ENCODE measurements around the gene DSG2.
"Not testable (repeated sequence)": the region's sequence is repeated elsewhere in the genome, so short reads cannot be mapped to it uniquely, and the experiment has no call there.

The DSG2 gene

DNA sequence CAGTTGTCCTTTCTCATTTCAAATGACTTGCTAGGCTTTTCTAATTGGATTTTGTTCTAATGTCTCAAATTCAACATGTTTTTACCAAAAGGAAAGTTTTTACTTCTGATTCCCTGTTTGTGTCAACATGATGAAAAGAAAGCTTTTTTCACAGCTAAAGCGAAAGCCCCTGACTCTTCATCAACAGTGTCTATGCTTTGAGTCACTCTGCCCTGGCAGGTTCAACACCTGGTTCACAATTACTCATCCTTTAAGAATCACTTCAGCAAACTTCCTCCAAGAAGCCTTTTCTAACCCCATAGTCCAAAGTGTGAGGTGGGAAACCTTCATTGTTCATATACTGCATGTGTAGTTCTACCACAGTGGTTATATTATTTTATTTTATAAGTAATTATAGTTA is 7.6 kb upstream of the DSG2 start:
- DNase-seq (ENCODE audit: low read depth): no peak
- H3K4me3 ChIP-seq (ENCODE audit: low read depth, low read length): no peak overlapping the region
- TF ChIP-seq, protein P1, sequence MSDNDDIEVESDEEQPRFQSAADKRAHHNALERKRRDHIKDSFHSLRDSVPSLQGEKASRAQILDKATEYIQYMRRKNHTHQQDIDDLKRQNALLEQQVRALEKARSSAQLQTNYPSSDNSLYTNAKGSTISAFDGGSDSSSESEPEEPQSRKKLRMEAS (IDR thresholded peaks at IDR 0.05; ENCODE audit: low read depth, low read length): no peak
- TF ChIP-seq, protein P2, sequence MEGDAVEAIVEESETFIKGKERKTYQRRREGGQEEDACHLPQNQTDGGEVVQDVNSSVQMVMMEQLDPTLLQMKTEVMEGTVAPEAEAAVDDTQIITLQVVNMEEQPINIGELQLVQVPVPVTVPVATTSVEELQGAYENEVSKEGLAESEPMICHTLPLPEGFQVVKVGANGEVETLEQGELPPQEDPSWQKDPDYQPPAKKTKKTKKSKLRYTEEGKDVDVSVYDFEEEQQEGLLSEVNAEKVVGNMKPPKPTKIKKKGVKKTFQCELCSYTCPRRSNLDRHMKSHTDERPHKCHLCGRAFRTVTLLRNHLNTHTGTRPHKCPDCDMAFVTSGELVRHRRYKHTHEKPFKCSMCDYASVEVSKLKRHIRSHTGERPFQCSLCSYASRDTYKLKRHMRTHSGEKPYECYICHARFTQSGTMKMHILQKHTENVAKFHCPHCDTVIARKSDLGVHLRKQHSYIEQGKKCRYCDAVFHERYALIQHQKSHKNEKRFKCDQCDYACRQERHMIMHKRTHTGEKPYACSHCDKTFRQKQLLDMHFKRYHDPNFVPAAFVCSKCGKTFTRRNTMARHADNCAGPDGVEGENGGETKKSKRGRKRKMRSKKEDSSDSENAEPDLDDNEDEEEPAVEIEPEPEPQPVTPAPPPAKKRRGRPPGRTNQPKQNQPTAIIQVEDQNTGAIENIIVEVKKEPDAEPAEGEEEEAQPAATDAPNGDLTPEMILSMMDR (IDR thresholded peaks at IDR 0.05; ENCODE audit: low read depth, low read length): no peak
- TF ChIP-seq MYC (IDR thresholded peaks at IDR 0.05; ENCODE audit: low read depth, low read length) (no peak), POLR2A (IDR thresholded peaks at IDR 0.05; ENCODE audit: extremely low read depth, insufficient read length) (no peak)

DNA sequence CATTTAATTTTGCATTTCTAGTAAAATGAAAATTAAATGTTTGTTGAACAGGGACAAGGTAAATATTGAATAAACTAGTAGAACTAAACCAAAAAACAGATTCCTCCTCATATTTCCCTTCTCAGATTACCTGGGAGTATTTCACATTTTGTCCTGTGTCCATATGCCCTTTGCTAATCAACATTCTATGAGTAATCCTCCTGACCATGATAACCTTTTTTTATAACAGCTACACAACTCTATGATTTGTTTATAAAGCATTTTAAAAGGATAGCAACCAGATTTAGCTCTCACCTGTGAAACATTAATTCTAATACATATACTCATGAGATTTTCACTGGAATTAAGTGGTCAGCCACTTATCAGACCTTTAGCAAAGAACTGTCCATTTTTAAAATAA is 7.1 kb upstream of the DSG2 start:
- H3K4me3 ChIP-seq (ENCODE audit: low read depth, low read length): no peak overlapping the region
- TF ChIP-seq, protein P1 (IDR thresholded peaks at IDR 0.05; ENCODE audit: low read depth, low read length): no peak
- no peak for TF ChIP-seq POLR2A (IDR thresholded peaks at IDR 0.05; ENCODE audit: extremely low read depth, insufficient read length)
- no peak for TF ChIP-seq MYC (IDR thresholded peaks at IDR 0.05; ENCODE audit: low read depth, low read length)
- TF ChIP-seq, protein P2 (IDR thresholded peaks at IDR 0.05; ENCODE audit: low read depth, low read length): no peak
- DNase-seq (ENCODE audit: low read depth): no peak

DNA sequence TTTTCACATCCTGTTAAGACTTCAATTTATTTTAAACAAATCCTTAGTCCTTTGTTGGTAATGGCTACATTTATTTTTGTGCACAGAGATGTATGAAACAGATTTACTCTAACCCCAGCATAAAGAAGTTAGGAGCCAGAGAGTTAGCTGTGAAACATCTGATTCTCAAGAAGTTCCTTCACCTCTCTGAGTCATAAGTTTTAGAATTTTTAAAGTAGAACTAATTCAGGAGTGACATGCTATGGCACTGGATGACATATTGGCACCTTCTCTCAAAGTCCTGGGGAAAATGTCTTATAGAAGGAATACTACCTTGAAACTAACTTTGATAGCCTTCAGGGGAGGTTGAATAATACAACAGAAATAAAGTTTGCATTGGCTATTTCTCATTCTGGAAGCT is 6.4 kb upstream of the DSG2 start:
- TF ChIP-seq, protein P2 (IDR thresholded peaks at IDR 0.05; ENCODE audit: low read depth, low read length): no peak
- TF ChIP-seq, protein P1 (IDR thresholded peaks at IDR 0.05; ENCODE audit: low read depth, low read length): no peak
- no peak overlapping the region for H3K4me3 ChIP-seq (ENCODE audit: low read depth, low read length)
- no peak for DNase-seq (ENCODE audit: low read depth)

DNA sequence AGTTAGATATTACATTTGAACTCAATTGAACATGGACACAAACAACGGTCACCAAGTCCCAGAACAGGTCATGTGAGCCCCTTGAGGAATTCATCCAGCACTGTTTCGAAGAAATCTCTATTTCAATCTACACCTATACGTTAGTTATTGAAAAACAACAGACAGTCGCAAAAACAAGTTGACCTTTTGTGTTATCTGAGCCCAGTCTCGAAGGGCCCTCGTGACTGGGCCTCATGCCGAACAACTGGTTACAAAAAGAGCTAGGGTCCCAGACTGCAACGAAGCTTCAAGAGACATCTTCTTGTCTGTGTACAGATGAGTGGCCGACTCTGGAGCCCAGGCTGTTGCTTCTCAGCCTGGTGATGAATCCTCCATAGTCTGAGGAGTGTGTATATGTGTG is 5.3 kb upstream of the DSG2 start:
- H3K4me3 ChIP-seq (ENCODE audit: low read depth, low read length): no peak overlapping the region
- TF ChIP-seq, protein P2 (IDR thresholded peaks at IDR 0.05; ENCODE audit: low read depth, low read length): no peak
- DNase-seq (ENCODE audit: low read depth): no peak

DNA sequence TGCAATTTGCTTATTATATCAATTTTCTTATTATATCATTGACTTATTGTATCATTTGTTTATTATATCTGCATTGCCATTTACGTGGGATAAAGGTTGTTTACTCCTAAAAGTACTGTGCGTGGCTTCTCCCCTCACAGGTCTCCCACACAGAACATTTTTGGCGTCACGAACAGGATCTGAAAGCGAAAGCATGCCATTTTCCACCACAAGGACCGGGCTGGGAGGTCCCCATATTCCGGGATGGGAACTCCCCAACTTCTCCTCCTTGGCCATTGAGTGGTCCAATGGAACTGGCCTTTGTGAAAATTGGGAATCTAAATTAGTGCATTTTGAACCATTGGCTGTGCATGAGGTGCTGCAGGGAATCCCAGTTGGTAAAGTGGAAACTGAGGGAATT is 4.8 kb upstream of the DSG2 start:
- TF ChIP-seq MYC (IDR thresholded peaks at IDR 0.05; ENCODE audit: low read depth, low read length): no peak
- no peak for TF ChIP-seq POLR2A (IDR thresholded peaks at IDR 0.05; ENCODE audit: extremely low read depth, insufficient read length)
- TF ChIP-seq, protein P2 (IDR thresholded peaks at IDR 0.05; ENCODE audit: low read depth, low read length): no peak
- TF ChIP-seq, protein P1 (IDR thresholded peaks at IDR 0.05; ENCODE audit: low read depth, low read length): no peak
- H3K4me3 ChIP-seq (ENCODE audit: low read depth, low read length): no peak overlapping the region
- no peak for DNase-seq (ENCODE audit: low read depth)

DNA sequence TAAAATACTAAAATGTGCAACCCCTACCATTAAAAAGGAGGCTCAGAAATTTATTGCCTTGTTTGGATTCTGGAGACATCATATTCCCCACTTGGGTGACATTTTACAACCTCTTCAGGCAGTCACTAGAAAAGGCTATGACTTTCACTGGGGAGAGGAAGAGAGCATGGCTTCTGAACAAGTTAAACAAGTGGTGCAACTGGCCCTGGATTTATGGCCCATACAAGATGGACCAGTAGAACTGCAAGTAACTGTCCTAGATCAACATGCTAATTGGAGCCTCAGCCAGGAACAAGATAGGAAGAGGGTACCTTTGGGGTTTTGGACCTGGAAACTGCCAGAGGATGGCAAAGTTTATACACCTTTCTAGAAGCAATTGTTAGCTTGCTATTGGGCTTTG is 4.0 kb upstream of the DSG2 start:
- DNase-seq (ENCODE audit: low read depth): no peak
- TF ChIP-seq, protein P2 (IDR thresholded peaks at IDR 0.05; ENCODE audit: low read depth, low read length): no peak
- no peak for TF ChIP-seq POLR2A (IDR thresholded peaks at IDR 0.05; ENCODE audit: extremely low read depth, insufficient read length)
- TF ChIP-seq MYC (IDR thresholded peaks at IDR 0.05; ENCODE audit: low read depth, low read length): no peak
- TF ChIP-seq, protein P1 (IDR thresholded peaks at IDR 0.05; ENCODE audit: low read depth, low read length): no peak
- H3K4me3 ChIP-seq (ENCODE audit: low read depth, low read length): no peak overlapping the region

DNA sequence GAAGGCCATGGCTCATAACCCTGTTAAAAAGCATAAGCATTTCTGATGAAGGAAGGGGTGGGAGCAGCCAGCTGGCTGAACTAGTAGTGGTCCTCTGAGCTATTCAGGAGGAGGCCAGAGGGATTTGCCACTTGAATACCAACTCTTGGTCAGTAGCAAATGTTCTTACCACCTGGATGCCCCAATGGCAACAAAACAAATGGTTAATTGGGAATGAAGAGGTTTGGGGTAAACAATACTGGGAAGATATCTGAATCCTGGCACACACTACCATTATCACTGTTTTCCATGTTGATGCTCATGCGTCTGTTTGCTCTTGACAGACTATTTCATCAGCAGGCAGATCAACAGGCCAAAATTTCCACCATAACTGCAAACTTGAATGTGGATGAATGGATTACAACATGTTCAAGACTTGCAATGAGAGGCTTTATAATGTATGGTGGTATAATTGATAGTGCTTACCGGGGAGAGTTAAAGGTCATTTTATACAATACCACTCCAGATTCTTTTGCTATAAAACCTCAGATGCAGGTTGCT is 3.2 kb upstream of the DSG2 start:
- not testable (repeated sequence) for H3K4me3 ChIP-seq (ENCODE audit: low read depth, low read length); DNase-seq (ENCODE audit: low read depth)

All from NB4 (cell line).